K562 (cell line): ENCODE measurements around the gene TMEM59. TPM values are rescaled to one million over a fixed set of nuclear protein-coding genes. Genes with fewer than 3 reads are reported as not detected.

Source experiments
- EGR1 ChIP-seq: fragments of 450-650 bp; conservative IDR thresholded peaks from 2 replicates; pipeline ENCODE4 v1.6.1; 2017; ENCODE audit warnings: mild to moderate bottlenecking
- ERF ChIP-seq: fragments of 450-650 bp; formaldehyde crosslinking; IDR thresholded peaks from 2 replicates; pipeline ENCODE4 v1.4.0; 2020; ENCODE audit warnings: mild to moderate bottlenecking, mixed read lengths
- FOXK1 ChIP-seq: sonication (generic); formaldehyde crosslinking; IDR thresholded peaks from 2 replicates; pipeline ENCODE4 v1.8.0; 2022; ENCODE audit warnings: missing genetic modification reagents, mild to moderate bottlenecking, borderline replicate concordance
- L3MBTL2 ChIP-seq: fragments of 450-650 bp; IDR thresholded peaks from 2 replicates; pipeline ENCODE4 v1.6.1; 2016; ENCODE audit warnings: mild to moderate bottlenecking, moderate library complexity
- MAX ChIP-seq: sonication (generic); formaldehyde crosslinking; IDR thresholded peaks from 2 replicates; pipeline ENCODE4 v1.9.0; 2022; ENCODE audit warnings: mild to moderate bottlenecking, missing genetic modification reagents
- MLLT1 ChIP-seq, 2 experiments: fragments of 450-650 bp; IDR thresholded peaks; 2 replicates each; pipeline ENCODE4 v1.6.1; 2016
- PRDM10 ChIP-seq: fragments of 450-650 bp; IDR thresholded peaks from 2 replicates; pipeline ENCODE4 v1.6.1; 2018; ENCODE audit not compliant: partially characterized antibody
- RBBP5 ChIP-seq: fragments of 200-600 bp; sonication (generic); IDR thresholded peaks from 2 replicates; pipeline ENCODE4 v1.6.1; 2012; ENCODE audit warnings: borderline replicate concordance, mild to moderate bottlenecking, low read length, control low read depth, inconsistent platforms; ENCODE audit not compliant: insufficient read depth, poor library complexity, severe bottlenecking
- RBM39 ChIP-seq: fragments of 200-400 bp; formaldehyde crosslinking; optimal IDR thresholded peaks from 2 replicates; pipeline ENCODE3; 2018; ENCODE audit warnings: low read depth, low read length
- SMARCE1 ChIP-seq: fragments of 450-650 bp; IDR thresholded peaks from 2 replicates; pipeline ENCODE4 v1.7.1; 2016; ENCODE audit warnings: mild to moderate bottlenecking
- TCF7L2 ChIP-seq: fragments of 150-350 bp; IDR thresholded peaks from 2 replicates; pipeline ENCODE4 v1.6.1; 2016; ENCODE audit warnings: low read depth, mild to moderate bottlenecking, low read length, moderate library complexity
- VEZF1 ChIP-seq: fragments of 200-800 bp; sonication (Bioruptor generic); IDR thresholded peaks from 2 replicates; pipeline ENCODE4 v1.6.1; 2017; ENCODE audit warnings: missing genetic modification characterization, missing compliant biosample characterization
- ZFP36 ChIP-seq: fragments of 150-350 bp; IDR thresholded peaks from 2 replicates; pipeline ENCODE4 v1.6.1; 2018; ENCODE audit warnings: low read length, low read depth; ENCODE audit not compliant: partially characterized antibody
- ZNF175 ChIP-seq: fragments of 200-800 bp; sonication (Bioruptor generic); IDR thresholded peaks from 2 replicates; pipeline ENCODE4 v1.6.1; 2016; ENCODE audit warnings: low read depth, mild to moderate bottlenecking, missing genetic modification characterization, missing compliant biosample characterization
- ZNF583 ChIP-seq: fragments of 250-450 bp; sonication (Bioruptor Pico); IDR thresholded peaks from 2 replicates; pipeline ENCODE4 v1.4.0; 2020
- ZNF584 ChIP-seq: fragments of 200-800 bp; sonication (Bioruptor generic); IDR thresholded peaks from 2 replicates; pipeline ENCODE4 v1.6.1; 2016; ENCODE audit warnings: low read depth, mild to moderate bottlenecking, missing genetic modification characterization, missing compliant biosample characterization
- polyA plus RNA-seq, 8 experiments: library from polyadenylated mRNA; depleted of rRNA in 4 of 8; stranded (reverse) in 5 of 8; unstranded in 3 of 8; fragments of >200 nt; fragmentation: Nextera tagmentation in 2 of 8; fragmentation: Illumina TruSeq in 1 of 8; extraction: Ambion mirVana in 2 of 8; extraction: Trizol in 1 of 8; gene quantifications; 2 replicates each; pipeline versions ENCODE4 v1.2.1 to v1.2.3, GENCODE V29; 2011 to 2014; ENCODE audit warnings: inconsistent platforms in 1 of 8, missing spikeins in 1 of 8
- total RNA-seq, 7 experiments: library from RNA; depleted of rRNA in 6 of 7; stranded (reverse); fragments of >200 nt in 6 of 7; fragmentation: Illumina TruSeq in 2 of 7; extraction: Trizol in 2 of 7; gene quantifications; 2 replicates each; pipeline versions ENCODE4 v1.2.1 to v1.2.3, GENCODE V29; 2011 to 2021; ENCODE audit warnings: low replicate concordance in 1 of 7

Gene TMEM59
- total and polyA plus RNA-seq, 9 of the 15 experiments (the other 6 are each of a cell fraction or from before 2014, with no cell fraction given): 93.1 to 316 (median 151) TPM

GRCh38 chr1:53982034-53982762 is 70.8 kb downstream of the TMEM59 start (continued):
- TF ChIP-seq ZNF175 (CRISPR knock-in tag) (peak; percentile 63; the same call in 1 of the 2 replicates), TCF7L2 (no peak), ERF (CRISPR knock-in tag) (peak; percentile 44; the same call in 1 of the 2 replicates), VEZF1 (peak; percentile 83), ZNF584 (CRISPR knock-in tag) (0 out of 2 replicates have a peak, but pooled peaks have one; percentile 31), EGR1 (peak; percentile 24; the same call in 1 of the 2 replicates), ZFP36 (no peak), FOXK1 (CRISPR knock-in tag) (no peak), SMARCE1 (peak; percentile 13; the same call in 1 of the 2 replicates), RBBP5 (peak; percentile 65), L3MBTL2 (peak; percentile 67), PRDM10 (peak; percentile 8), RBM39 (no peak), ZNF583 (CRISPR knock-in tag) (peak; percentile 20; the same call in 1 of the 2 replicates), MAX (CRISPR knock-in tag) (peak; percentile 13; the same call in 1 of the 2 replicates), MLLT1 (IDR thresholded peaks at IDR 0.05) (0 out of 4 replicates have a peak, but pooled peaks of 1 of the 2 experiments have one; percentile 29)
